GM19468 (cell line): ENCODE data around the gene ADI1.
"Not testable (repeated sequence)": the region's sequence is repeated elsewhere in the genome, so short reads cannot be mapped to it uniquely, and the experiment has no call there.

Experiments used
- ATAC-seq: cut with Tn5 transposase; IDR thresholded peaks from one replicate; pipeline ENCODE4 v1.9.1; 2021; ENCODE audit warnings: mild to moderate bottlenecking, moderate library complexity, moderate number of reproducible peaks; ENCODE audit not compliant: unreplicated experiment; ENCODE audit errors: extremely low read depth

The ADI1 gene

GRCh38 chr2:3453190-3453999 lies 65.9 kb downstream of the ADI1 start:
- ATAC-seq = no peak

GRCh38 chr2:3451926-3452671 lies 67.2 kb downstream of the ADI1 start:
- ATAC-seq = no peak

- ATAC-seq = no peak
Measured at GRCh38 chr2:3451169-3451568, 68.2 kb downstream of the ADI1 start.

- no peak for ATAC-seq
Measured at GRCh38 chr2:3450385-3451010, 68.8 kb downstream of the ADI1 start.

GRCh38 chr2:3449936-3450335 lies 69.4 kb downstream of the ADI1 start:
- no peak for ATAC-seq

GRCh38 chr2:3449086-3449485 lies 70.2 kb downstream of the ADI1 start:
- no peak for ATAC-seq

GRCh38 chr2:3448441-3448911 lies 70.9 kb downstream of the ADI1 start:
- not testable (repeated sequence) for ATAC-seq

- no peak for ATAC-seq
Measured at GRCh38 chr2:3447789-3448317, 71.5 kb downstream of the ADI1 start.
